HFFc6 (cell line): Measurements from ENCODE around the gene BLVRB. TPM values are rescaled to one million over a fixed set of nuclear protein-coding genes. Genes with fewer than 3 reads are reported as not detected.
"Not testable (repeated sequence)": the region's sequence is repeated elsewhere in the genome, so short reads cannot be mapped to it uniquely, and the experiment has no call there.

Source experiments
- DNase-seq: peaks from one replicate; pipeline ENCODE4 v3.0.0-alpha.2; 2018
- H3K27ac Mint-ChIP-seq: 2 replicates; pipeline ENCODE4 v1.8.0; 2020; ENCODE audit warnings: mild to moderate bottlenecking, mixed read lengths
- H3K27me3 Mint-ChIP-seq: 2 replicates; pipeline ENCODE4 v1.8.0; 2021; ENCODE audit warnings: mild to moderate bottlenecking, moderate library complexity, mixed read lengths; ENCODE audit not compliant: insufficient read depth
- H3K36me3 Mint-ChIP-seq: 2 replicates; pipeline ENCODE4 v1.8.0; 2021; ENCODE audit warnings: low read depth, mixed read lengths
- H3K4me1 Mint-ChIP-seq: 2 replicates; pipeline ENCODE4 v1.8.0; 2020; ENCODE audit warnings: low read depth, mixed read lengths
- H3K4me3 Mint-ChIP-seq: 2 replicates; pipeline ENCODE4 v1.8.0; 2020; ENCODE audit warnings: mild to moderate bottlenecking, moderate library complexity, mixed read lengths
- H3K9me3 Mint-ChIP-seq: 2 replicates; pipeline ENCODE4 v1.8.0; 2020; ENCODE audit warnings: mild to moderate bottlenecking, mixed read lengths
- total RNA-seq, 6 experiments: library from RNA; stranded (reverse); fragmentation: NEBNext Ultra II Directional; extraction: Animal tissue kit (Norgen Biotek cat#: 25700); gene quantifications; 2 replicates in 1 of 6; 3 replicates in 5 of 6; pipeline ENCODE4 v1.2.3, GENCODE V29; 2021
- TF ChIP-seq, protein P1 (sequence below): fragments of 200-600 bp; sonication (generic); IDR thresholded peaks from 2 replicates; pipeline ENCODE4 v1.5.0; 2021; ENCODE audit warnings: antibody characterized with exemption, mild to moderate bottlenecking

Gene BLVRB
- total RNA-seq, 6 experiments from 2014 or later, result 35.3 to 55.7 (median 52.5) TPM

- DNase-seq, result no peak
- Mint-ChIP-seq H3K27me3 (peaks cover 4% of the 10 kb centered on the region), H3K4me1 (peaks cover 12% of the 10 kb centered on the region), H3K4me3 (no peak within 1 kb of the TSS), H3K27ac (no peak within 1 kb of the TSS), H3K9me3 (no peaks in the 10 kb centered on the region), H3K36me3 (no peaks in the 10 kb centered on the region)
- TF ChIP-seq, protein P1, sequence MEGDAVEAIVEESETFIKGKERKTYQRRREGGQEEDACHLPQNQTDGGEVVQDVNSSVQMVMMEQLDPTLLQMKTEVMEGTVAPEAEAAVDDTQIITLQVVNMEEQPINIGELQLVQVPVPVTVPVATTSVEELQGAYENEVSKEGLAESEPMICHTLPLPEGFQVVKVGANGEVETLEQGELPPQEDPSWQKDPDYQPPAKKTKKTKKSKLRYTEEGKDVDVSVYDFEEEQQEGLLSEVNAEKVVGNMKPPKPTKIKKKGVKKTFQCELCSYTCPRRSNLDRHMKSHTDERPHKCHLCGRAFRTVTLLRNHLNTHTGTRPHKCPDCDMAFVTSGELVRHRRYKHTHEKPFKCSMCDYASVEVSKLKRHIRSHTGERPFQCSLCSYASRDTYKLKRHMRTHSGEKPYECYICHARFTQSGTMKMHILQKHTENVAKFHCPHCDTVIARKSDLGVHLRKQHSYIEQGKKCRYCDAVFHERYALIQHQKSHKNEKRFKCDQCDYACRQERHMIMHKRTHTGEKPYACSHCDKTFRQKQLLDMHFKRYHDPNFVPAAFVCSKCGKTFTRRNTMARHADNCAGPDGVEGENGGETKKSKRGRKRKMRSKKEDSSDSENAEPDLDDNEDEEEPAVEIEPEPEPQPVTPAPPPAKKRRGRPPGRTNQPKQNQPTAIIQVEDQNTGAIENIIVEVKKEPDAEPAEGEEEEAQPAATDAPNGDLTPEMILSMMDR, result no peak
Observed at GRCh38 chr19:40413291-40413845, 52.2 kb downstream of the BLVRB start, which contains the start of gene PRX. TSS of gene PRX (minus strand) at chr19:40413378. CDS start at chr19:40407932, 5,446 bp downstream.

- TF ChIP-seq, protein P1, result no peak
- H3K9me3 Mint-ChIP-seq, result no peaks in the 10 kb centered on the region
- H3K36me3 Mint-ChIP-seq, result no peaks in the 10 kb centered on the region
- no peak for DNase-seq
- peaks cover 4% of the 10 kb centered on the region for H3K27me3 Mint-ChIP-seq
- H3K4me1 Mint-ChIP-seq, result peaks cover 12% of the 10 kb centered on the region
- no peak overlapping the region for H3K4me3 Mint-ChIP-seq
- H3K27ac Mint-ChIP-seq, result no peak overlapping the region
Observed at GRCh38 chr19:40412866-40413265, 52.7 kb downstream of the BLVRB start.

DNA sequence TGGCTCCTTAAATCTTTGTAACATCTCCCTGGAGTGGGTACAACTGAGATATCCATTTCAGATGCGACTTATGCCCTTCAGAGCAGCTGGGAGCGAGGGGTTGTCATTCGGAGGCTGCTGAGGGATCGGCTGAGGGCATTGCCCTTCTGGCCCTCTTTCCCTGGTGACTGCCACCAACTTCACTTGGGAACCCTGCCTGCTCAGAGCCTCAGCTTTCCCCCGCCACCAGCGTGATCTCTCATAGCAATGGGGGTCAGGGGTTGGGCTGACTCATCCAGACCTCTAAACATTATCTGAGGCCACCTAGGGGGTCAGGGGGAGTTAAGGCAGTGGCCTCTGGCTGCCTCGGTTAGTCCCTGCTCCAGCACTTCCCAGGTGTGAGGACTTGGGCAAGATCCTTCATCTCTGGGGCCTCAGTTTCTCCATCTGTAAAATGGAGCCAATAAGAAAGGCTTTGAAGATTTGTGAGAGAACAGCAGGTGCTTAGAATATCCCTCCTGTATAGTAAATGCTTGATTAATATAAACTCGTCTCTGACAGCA lies 53.5 kb downstream of the BLVRB start:
- no peaks in the 10 kb centered on the region for H3K9me3 Mint-ChIP-seq
- TF ChIP-seq, protein P1, result no peak
- no peak for DNase-seq
- peaks cover 9% of the 10 kb centered on the region for H3K4me1 Mint-ChIP-seq
- no peak overlapping the region for H3K27ac Mint-ChIP-seq
- H3K36me3 Mint-ChIP-seq, result no peaks in the 10 kb centered on the region
- peaks cover 4% of the 10 kb centered on the region for H3K27me3 Mint-ChIP-seq
- no peak overlapping the region for H3K4me3 Mint-ChIP-seq

DNA sequence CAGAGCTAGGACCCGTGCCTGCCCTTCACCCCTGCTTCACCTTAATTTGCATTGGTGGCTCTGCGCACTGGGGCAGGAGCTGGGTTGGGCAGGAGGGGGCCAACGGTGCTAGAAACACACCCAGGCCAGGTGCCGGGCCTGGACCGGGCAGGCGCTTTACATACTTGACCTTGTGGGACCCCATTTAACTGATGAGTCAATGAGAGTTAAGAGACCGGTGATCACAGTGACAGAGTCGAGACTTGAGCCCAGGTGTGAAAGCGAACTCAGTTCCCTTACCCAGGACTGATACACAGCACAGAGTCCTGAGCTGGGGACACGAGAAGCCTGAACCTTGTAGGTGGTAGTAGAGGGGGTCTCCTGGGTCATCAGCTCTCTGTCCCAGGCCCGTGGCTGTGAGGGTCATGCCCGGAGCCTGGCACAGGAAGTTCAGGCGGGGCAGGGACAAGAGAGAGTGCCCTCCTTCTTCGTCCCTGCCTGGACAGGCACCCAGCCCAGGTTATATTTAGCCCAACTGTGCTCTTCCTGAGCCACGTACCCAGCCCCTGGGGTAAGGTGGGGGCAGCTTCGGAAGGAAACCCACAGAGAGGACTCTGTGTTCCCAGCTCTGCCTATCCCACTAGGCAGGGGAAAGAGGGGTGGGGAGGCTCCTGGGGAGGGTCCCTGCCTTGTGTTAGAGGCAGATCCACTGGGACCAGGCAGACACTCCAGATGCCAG lies 54.3 kb downstream of the BLVRB start:
- no peak overlapping the region for H3K27ac Mint-ChIP-seq
- no peaks in the 10 kb centered on the region; the same call in none of the 2 replicates for H3K27me3 Mint-ChIP-seq
- TF ChIP-seq, protein P1, result no peak
- H3K9me3 Mint-ChIP-seq, result no peaks in the 10 kb centered on the region
- no peaks in the 10 kb centered on the region for H3K36me3 Mint-ChIP-seq
- peaks cover 5% of the 10 kb centered on the region; the same call in 1 of the 2 replicates for H3K4me1 Mint-ChIP-seq
- DNase-seq, result no peak
- no peak overlapping the region for H3K4me3 Mint-ChIP-seq

DNA sequence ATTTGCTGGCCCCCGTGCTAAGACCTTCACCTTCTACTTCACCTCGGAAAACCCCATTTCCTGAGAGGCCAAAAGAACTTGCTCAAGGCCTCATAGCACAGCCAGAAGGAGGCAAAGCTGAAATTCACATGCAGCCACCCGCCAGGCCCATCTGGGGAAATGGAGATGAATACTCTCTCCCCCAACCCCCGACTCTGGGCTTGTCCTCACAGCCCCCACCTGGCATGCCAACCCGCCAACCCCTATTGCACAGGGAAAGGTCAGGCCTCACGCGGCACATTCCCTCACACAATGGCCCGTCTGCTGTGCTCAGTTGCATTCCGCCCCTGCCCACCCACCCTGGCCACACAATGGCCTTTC lies 55.5 kb downstream of the BLVRB start:
- H3K27ac Mint-ChIP-seq, result no peak overlapping the region

GRCh38 chr19:40408598-40408925 lies 57.0 kb downstream of the BLVRB start:
- not testable (repeated sequence) for H3K27ac Mint-ChIP-seq, DNase-seq, H3K9me3 Mint-ChIP-seq, H3K4me3 Mint-ChIP-seq, H3K27me3 Mint-ChIP-seq, H3K4me1 Mint-ChIP-seq, H3K36me3 Mint-ChIP-seq

More for the DNA sequence above, 55.5 kb downstream of the BLVRB start:
- H3K36me3 Mint-ChIP-seq, result no peaks in the 10 kb centered on the region
- H3K4me3 Mint-ChIP-seq, result no peak overlapping the region
- TF ChIP-seq, protein P1, result no peak
- no peaks in the 10 kb centered on the region; the same call in none of the 2 replicates for H3K27me3 Mint-ChIP-seq
- DNase-seq, result no peak
- peaks cover 5% of the 10 kb centered on the region; the same call in 1 of the 2 replicates for H3K4me1 Mint-ChIP-seq
- H3K9me3 Mint-ChIP-seq, result no peaks in the 10 kb centered on the region
